HepG2 (cell line): ENCODE measurements around the gene GGA2. TPM values are rescaled to one million over a fixed set of nuclear protein-coding genes. Genes with fewer than 3 reads are reported as not detected.
A peak's percentile ranks its signal among the peaks of the same experiment; 100 is the strongest.

Experiments
- ERF ChIP-seq: IDR thresholded peaks from 2 replicates; pipeline ENCODE4 v1.6.1; 2018; ENCODE audit warnings: missing biosample characterization, missing genetic modification reagents
- ESRRA ChIP-seq: sonication (generic); formaldehyde crosslinking; IDR thresholded peaks from 2 replicates; pipeline ENCODE4 v1.5.1; 2020; ENCODE audit warnings: mild to moderate bottlenecking, low read depth, missing genetic modification reagents
- EZH2 ChIP-seq: conservative IDR thresholded peaks from 2 replicates; pipeline ENCODE4 v1.6.1; 2012; ENCODE audit warnings: mild to moderate bottlenecking, low read depth, low read length, moderate library complexity
- HIVEP1 ChIP-seq: sonication (generic); formaldehyde crosslinking; IDR thresholded peaks from 2 replicates; pipeline ENCODE4 v1.4.0; 2020; ENCODE audit warnings: mild to moderate bottlenecking, missing genetic modification reagents
- HNRNPH1 ChIP-seq: fragments of 200-400 bp; formaldehyde crosslinking; optimal IDR thresholded peaks from 2 replicates; pipeline ENCODE3; 2017; ENCODE audit warnings: mild to moderate bottlenecking, low read depth, low read length
- JUNB ChIP-seq: sonication (generic); formaldehyde crosslinking; IDR thresholded peaks from 2 replicates; pipeline ENCODE4 v1.8.0; 2022; ENCODE audit warnings: missing genetic modification reagents, mild to moderate bottlenecking, borderline replicate concordance
- KLF12 ChIP-seq: sonication (generic); formaldehyde crosslinking; IDR thresholded peaks from 2 replicates; pipeline ENCODE4 v1.4.0; 2020; ENCODE audit warnings: missing genetic modification reagents, borderline replicate concordance
- KLF16 ChIP-seq, 2 experiments: sonication (generic) in 1 of 2; formaldehyde crosslinking in 1 of 2; IDR thresholded peaks; 2 replicates each; pipeline versions ENCODE4 v1.6.1 to v1.8.0; 2016 to 2023; ENCODE audit warnings: missing genetic modification reagents in 2 of 2, missing compliant biosample characterization in 1 of 2
- KMT2B ChIP-seq: IDR thresholded peaks from 2 replicates; pipeline ENCODE4 v1.6.1; 2016; ENCODE audit warnings: missing genetic modification reagents, missing compliant biosample characterization
- MEIS1 ChIP-seq: sonication (generic); formaldehyde crosslinking; IDR thresholded peaks from 2 replicates; pipeline ENCODE4 v1.9.0; 2021; ENCODE audit warnings: mild to moderate bottlenecking, missing genetic modification reagents, moderate library complexity, borderline replicate concordance
- NFKB2 ChIP-seq: sonication (generic); formaldehyde crosslinking; IDR thresholded peaks from 2 replicates; pipeline ENCODE4 v1.4.0; 2020; ENCODE audit warnings: missing genetic modification reagents, borderline replicate concordance
- SRSF1 ChIP-seq: fragments of 200-400 bp; formaldehyde crosslinking; optimal IDR thresholded peaks from 2 replicates; pipeline ENCODE3; 2017; ENCODE audit warnings: mild to moderate bottlenecking, low read depth, low read length, moderate library complexity
- SRSF9 ChIP-seq: fragments of 200-400 bp; formaldehyde crosslinking; IDR thresholded peaks from 2 replicates; pipeline ENCODE4 v1.6.1; 2018; ENCODE audit warnings: borderline replicate concordance, mild to moderate bottlenecking, low read depth, low read length; ENCODE audit not compliant: insufficient read depth, poor library complexity, severe bottlenecking
- ZNF10 ChIP-seq: sonication (generic); formaldehyde crosslinking; IDR thresholded peaks from 2 replicates; pipeline ENCODE4 v1.4.0; 2020; ENCODE audit warnings: mild to moderate bottlenecking, low read depth, missing genetic modification reagents, borderline replicate concordance
- ZNF510 ChIP-seq: sonication (generic); formaldehyde crosslinking; IDR thresholded peaks from 2 replicates; pipeline ENCODE4 v1.4.0; 2020; ENCODE audit warnings: low read depth, mild to moderate bottlenecking, missing genetic modification reagents
- ZNF792 ChIP-seq: IDR thresholded peaks from 2 replicates; pipeline ENCODE4 v1.6.1; 2016
- polyA plus RNA-seq, 8 experiments: library from polyadenylated mRNA; depleted of rRNA in 3 of 8; stranded (reverse) in 7 of 8; unstranded in 1 of 8; fragments of >200 nt; fragmentation: Illumina TruSeq in 4 of 8; extraction: Trizol in 4 of 8; gene quantifications; 2 replicates each; pipeline versions ENCODE4 v1.2.1 to v1.2.3, GENCODE V29; 2011 to 2016; ENCODE audit warnings: low read depth in 4 of 8, missing spikeins in 1 of 8, mixed read lengths in 1 of 8; ENCODE audit not compliant: insufficient read depth in 1 of 8
- total RNA-seq, 5 experiments: library from RNA; depleted of rRNA; stranded (reverse); fragments of >200 nt; fragmentation: Illumina TruSeq; extraction: Trizol; gene quantifications; 2 replicates each; pipeline ENCODE4 v1.2.3, GENCODE V29; 2016; ENCODE audit warnings: low read depth in 1 of 5
- TF ChIP-seq, protein P1 (sequence below): IDR thresholded peaks from 2 replicates; pipeline ENCODE4 v1.6.1; 2016; ENCODE audit warnings: low read depth, missing genetic modification reagents, missing compliant biosample characterization
- TF ChIP-seq, protein P2 (sequence below): sonication (generic); formaldehyde crosslinking; IDR thresholded peaks from 2 replicates; pipeline ENCODE4 v1.4.0; 2020; ENCODE audit warnings: missing genetic modification reagents, borderline replicate concordance
- TF ChIP-seq, protein P3 (sequence below): sonication (generic); formaldehyde crosslinking; IDR thresholded peaks from 2 replicates; pipeline ENCODE4 v1.8.0; 2022; ENCODE audit warnings: mild to moderate bottlenecking, missing genetic modification reagents

GGA2 gene
- total and polyA plus RNA-seq, 2 of the 13 experiments (the other 11 are each of a cell fraction or from before 2014, with no cell fraction given), result 51.5 to 69.8 TPM

DNA sequence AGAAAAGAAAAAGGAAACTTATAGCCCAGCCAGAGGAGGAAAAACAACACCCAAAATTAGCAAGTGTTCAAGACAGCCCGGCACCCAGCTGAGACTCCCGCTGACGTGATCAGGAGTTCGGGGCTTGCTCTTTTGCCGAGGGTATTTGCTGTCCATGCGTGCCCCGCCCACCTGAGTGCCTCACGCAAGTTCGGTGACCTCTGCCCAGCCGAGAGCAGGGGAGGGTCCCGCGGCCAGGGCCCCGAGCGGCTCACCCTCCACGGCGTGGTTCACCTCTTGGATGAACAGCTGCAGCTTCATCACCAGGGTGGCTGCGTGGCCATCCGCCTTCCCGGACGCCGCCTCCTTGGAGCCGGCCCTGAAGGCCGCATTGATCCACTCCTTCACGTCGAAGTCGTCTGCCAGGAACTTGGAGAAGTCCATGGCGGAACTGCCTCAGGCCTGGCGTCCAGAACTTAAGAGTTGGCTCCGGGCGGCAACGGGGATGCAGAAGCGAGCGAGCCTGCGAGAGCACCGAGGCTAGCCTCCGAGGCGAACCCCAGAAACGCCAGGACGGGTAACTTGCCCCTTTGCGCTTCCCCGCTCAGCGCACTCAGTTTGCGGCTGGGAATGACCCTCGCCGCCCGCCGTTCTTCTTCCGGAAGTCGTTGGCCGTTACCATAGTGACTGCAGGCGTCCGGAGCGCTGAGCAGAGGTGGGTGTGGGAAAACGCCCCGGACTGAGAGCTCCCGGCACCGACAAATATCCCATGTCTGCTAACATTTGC, 57.5 kb downstream of the GGA2 start, which contains the start of gene COG7 (continued):
- TF ChIP-seq SRSF1 (peak; percentile 96), KLF16 (CRISPR knock-in tag; IDR thresholded peaks at IDR 0.05) (peak; percentile 16 to 98; a peak in 3 of 4 replicates), ESRRA (CRISPR knock-in tag) (peak; percentile 91), HNRNPH1 (no peak), ZNF792 (CRISPR knock-in tag) (peak; percentile 94), ZNF10 (CRISPR knock-in tag) (0 out of 2 replicates have a peak, but pooled peaks have one; percentile 59), MEIS1 (CRISPR knock-in tag) (peak; percentile 97), KMT2B (CRISPR knock-in tag) (peak; percentile 95), SRSF9 (no peak), ZNF510 (CRISPR knock-in tag) (peak; percentile 99), KLF12 (CRISPR knock-in tag) (peak; percentile 87), NFKB2 (CRISPR knock-in tag) (peak; percentile 98; the same call in 1 of the 2 replicates), EZH2 (no peak), HIVEP1 (CRISPR knock-in tag) (peak; percentile 88), ERF (peak; percentile 97), JUNB (CRISPR knock-in tag) (no peak)
- TF ChIP-seq, protein P1, sequence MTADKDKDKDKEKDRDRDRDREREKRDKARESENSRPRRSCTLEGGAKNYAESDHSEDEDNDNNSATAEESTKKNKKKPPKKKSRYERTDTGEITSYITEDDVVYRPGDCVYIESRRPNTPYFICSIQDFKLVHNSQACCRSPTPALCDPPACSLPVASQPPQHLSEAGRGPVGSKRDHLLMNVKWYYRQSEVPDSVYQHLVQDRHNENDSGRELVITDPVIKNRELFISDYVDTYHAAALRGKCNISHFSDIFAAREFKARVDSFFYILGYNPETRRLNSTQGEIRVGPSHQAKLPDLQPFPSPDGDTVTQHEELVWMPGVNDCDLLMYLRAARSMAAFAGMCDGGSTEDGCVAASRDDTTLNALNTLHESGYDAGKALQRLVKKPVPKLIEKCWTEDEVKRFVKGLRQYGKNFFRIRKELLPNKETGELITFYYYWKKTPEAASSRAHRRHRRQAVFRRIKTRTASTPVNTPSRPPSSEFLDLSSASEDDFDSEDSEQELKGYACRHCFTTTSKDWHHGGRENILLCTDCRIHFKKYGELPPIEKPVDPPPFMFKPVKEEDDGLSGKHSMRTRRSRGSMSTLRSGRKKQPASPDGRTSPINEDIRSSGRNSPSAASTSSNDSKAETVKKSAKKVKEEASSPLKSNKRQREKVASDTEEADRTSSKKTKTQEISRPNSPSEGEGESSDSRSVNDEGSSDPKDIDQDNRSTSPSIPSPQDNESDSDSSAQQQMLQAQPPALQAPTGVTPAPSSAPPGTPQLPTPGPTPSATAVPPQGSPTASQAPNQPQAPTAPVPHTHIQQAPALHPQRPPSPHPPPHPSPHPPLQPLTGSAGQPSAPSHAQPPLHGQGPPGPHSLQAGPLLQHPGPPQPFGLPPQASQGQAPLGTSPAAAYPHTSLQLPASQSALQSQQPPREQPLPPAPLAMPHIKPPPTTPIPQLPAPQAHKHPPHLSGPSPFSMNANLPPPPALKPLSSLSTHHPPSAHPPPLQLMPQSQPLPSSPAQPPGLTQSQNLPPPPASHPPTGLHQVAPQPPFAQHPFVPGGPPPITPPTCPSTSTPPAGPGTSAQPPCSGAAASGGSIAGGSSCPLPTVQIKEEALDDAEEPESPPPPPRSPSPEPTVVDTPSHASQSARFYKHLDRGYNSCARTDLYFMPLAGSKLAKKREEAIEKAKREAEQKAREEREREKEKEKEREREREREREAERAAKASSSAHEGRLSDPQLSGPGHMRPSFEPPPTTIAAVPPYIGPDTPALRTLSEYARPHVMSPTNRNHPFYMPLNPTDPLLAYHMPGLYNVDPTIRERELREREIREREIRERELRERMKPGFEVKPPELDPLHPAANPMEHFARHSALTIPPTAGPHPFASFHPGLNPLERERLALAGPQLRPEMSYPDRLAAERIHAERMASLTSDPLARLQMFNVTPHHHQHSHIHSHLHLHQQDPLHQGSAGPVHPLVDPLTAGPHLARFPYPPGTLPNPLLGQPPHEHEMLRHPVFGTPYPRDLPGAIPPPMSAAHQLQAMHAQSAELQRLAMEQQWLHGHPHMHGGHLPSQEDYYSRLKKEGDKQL (CRISPR knock-in tag), result 0 out of 2 replicates have a peak, but pooled peaks have one; percentile 56
- TF ChIP-seq, protein P2, sequence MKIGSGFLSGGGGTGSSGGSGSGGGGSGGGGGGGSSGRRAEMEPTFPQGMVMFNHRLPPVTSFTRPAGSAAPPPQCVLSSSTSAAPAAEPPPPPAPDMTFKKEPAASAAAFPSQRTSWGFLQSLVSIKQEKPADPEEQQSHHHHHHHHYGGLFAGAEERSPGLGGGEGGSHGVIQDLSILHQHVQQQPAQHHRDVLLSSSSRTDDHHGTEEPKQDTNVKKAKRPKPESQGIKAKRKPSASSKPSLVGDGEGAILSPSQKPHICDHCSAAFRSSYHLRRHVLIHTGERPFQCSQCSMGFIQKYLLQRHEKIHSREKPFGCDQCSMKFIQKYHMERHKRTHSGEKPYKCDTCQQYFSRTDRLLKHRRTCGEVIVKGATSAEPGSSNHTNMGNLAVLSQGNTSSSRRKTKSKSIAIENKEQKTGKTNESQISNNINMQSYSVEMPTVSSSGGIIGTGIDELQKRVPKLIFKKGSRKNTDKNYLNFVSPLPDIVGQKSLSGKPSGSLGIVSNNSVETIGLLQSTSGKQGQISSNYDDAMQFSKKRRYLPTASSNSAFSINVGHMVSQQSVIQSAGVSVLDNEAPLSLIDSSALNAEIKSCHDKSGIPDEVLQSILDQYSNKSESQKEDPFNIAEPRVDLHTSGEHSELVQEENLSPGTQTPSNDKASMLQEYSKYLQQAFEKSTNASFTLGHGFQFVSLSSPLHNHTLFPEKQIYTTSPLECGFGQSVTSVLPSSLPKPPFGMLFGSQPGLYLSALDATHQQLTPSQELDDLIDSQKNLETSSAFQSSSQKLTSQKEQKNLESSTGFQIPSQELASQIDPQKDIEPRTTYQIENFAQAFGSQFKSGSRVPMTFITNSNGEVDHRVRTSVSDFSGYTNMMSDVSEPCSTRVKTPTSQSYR (CRISPR knock-in tag), result peak; percentile 47; the same call in 1 of the 2 replicates
- TF ChIP-seq, protein P3, sequence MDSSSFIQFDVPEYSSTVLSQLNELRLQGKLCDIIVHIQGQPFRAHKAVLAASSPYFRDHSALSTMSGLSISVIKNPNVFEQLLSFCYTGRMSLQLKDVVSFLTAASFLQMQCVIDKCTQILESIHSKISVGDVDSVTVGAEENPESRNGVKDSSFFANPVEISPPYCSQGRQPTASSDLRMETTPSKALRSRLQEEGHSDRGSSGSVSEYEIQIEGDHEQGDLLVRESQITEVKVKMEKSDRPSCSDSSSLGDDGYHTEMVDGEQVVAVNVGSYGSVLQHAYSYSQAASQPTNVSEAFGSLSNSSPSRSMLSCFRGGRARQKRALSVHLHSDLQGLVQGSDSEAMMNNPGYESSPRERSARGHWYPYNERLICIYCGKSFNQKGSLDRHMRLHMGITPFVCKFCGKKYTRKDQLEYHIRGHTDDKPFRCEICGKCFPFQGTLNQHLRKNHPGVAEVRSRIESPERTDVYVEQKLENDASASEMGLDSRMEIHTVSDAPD (CRISPR knock-in tag), result peak; percentile 22; the same call in 1 of the 2 replicates
